ENCODE data around the gene MTSS2. TPM values are rescaled to one million over a fixed set of nuclear protein-coding genes. Genes with fewer than 3 reads are reported as not detected.

MTSS2 gene
- total RNA-seq, 2 donors from 2014 or later, result 116 to 145 TPM

- intact Hi-C loops (cut with DNase I), result loop anchor here in 1 of 2 donors (5.0 kb wide), 1 partner anchor 34 kb away; no protein-coding TSS in a partner anchor
- peak; percentile 93 for DNase-seq (ENCODE audit: low spot score)
Observed at GRCh38 chr16:70703041-70703834, 17.4 kb upstream of the MTSS2 start.

DNA sequence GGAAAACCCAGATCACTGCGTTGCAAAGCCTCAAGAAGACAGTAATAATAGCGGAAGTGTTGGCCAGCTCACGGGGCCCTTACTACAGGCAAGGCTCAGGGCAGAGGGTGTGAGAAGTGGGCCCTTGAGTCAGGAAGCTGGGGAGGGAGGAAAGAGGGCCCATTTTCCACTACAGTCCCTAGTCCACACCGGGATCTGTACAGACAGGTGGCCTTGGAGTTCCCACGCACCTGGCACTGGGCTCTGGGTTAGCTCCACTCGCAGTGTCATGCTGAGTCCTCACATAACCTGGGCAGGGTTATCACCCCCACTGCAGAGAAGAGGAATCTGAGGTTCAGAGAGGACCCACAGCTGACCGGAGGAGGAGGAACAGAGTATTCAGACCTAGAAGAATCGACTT, 16.8 kb upstream of the MTSS2 start:
- no peak for DNase-seq (ENCODE audit: low spot score)
- intact Hi-C loops (cut with DNase I), result loop anchor here in 1 of 2 donors (5.0 kb wide), 1 partner anchor 35 kb away; no protein-coding TSS in a partner anchor

DNA sequence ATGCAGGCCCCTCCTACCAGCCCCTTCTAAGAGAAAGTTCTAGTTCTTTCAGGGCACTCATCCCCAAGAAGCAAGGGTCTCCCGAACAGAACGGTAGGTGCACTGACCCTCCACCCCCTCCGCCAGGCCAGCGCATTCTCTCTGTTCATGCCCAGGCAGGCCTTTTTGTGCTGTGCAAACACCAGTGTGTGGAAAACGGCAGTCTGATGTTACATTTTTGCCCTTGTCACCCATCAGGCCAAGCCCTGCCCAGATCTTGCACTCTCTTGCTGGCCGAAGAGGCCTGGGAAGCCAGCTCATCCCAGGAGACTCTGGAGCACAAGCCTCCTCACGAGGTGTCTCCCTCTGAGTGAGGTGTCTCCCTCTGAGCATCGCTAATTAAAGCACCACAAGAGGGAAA, 16.1 kb upstream of the MTSS2 start:
- intact Hi-C loops (cut with DNase I), result loop anchor here in 1 of 2 donors (5.0 kb wide), 1 partner anchor 35 kb away; no protein-coding TSS in a partner anchor

DNA sequence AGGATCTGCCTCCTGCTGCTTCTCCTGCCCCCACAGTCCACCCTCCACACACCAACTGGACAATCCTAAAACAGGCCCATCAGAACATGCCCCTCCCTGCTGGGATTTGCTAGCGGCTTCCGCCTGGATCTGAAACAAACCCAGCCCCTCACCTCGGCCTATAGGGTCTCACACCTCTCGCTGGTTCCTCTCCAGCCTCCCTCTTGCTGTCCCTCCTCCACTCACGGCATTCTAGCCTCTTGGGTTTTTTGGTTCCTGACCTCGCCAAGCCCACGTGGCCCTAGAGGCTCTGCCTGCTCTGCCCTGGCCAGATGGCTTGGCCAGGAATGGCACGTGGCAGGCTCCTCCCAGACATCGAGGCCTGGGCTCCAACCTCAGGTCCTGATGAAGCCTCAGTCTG, 15.7 kb upstream of the MTSS2 start:
- intact Hi-C loops (cut with DNase I), result loop anchor here in 1 of 2 donors (5.0 kb wide), 1 partner anchor 36 kb away; no protein-coding TSS in a partner anchor

More for the DNA sequence above, 16.1 kb upstream of the MTSS2 start:
- no peak for DNase-seq (ENCODE audit: low spot score)

DNA sequence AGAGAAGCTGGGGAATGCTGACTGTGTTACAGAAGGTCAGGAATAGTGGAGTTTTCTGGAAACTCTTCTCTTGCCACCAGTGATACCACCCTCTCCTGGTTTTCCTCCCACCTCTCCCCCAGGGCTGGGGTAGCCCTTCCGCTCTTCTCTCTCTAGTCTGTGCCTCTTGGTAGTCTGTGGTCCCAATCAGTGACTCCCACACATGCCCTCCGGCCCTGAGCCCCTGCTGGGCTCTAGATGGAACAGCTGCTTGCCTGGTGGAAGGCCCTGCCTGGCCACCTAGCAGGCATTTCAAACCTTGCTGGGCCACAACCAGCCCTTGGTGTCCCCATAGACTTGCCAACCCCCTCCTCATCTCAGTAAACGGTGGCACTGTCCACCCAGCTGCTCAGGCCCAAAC, 15.2 kb upstream of the MTSS2 start:
- intact Hi-C loops (cut with DNase I), result loop anchor here in 1 of 2 donors (5.0 kb wide), 1 partner anchor 36 kb away; no protein-coding TSS in a partner anchor
- no peak for DNase-seq (ENCODE audit: low spot score)

More for the DNA sequence above, 15.7 kb upstream of the MTSS2 start:
- DNase-seq (ENCODE audit: low spot score), result no peak

DNA sequence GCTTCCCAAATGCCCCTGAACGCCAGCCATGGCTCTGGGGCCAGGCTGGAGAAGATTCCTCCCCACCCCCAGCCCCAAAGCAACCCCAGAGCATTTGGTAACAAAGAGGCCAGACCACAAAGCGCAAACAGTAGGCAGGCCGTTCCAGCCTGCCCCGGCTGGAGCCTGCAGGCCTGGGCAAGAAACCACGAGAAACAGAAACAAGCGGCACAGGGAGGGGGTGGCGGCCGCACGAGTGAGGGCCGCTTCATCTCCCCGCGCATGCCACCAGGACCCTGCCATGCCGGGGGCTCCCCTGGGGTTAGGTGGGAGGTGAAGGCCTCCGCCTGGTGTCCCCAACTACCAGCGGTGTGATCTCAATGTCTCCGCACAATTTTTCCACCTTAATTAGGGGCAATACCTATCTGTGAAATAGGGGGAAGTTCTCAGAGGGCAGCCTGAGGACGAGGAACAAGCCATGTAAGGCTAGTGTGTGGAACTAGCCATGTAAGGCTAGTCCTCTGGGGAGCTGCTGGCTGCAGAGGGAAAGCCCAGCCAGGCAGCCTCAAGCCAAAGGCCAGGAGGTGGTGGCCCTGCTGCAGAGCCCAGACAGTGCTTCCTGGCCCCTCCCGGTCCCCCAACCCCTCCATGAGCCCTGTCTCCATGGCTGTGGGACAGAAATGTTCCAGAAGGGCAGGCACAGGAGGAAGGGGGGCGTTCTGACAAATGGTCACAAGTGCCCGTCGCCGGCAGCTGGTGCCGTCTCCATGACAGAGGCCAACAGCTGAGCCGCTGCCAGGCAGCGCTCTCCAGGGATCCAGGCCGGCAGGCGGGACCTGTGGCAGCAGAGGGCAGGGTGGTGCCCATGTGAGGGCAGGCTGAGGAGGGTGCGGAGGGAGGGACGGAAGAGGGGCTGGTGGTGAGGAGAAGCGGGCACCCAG, 14.5 kb upstream of the MTSS2 start:
- no peak for DNase-seq (ENCODE audit: low spot score)
- intact Hi-C loops (cut with DNase I), result loop anchor here in 1 of 2 donors (5.0 kb wide), 1 partner anchor 37 kb away; no protein-coding TSS in a partner anchor

GRCh38 chr16:70699696-70700095, 13.8 kb upstream of the MTSS2 start:
- DNase-seq (ENCODE audit: low spot score), result no peak
- intact Hi-C loops (cut with DNase I), result loop anchor here in 1 of 2 donors (5.0 kb wide), 1 partner anchor 38 kb away; no protein-coding TSS in a partner anchor

DNA sequence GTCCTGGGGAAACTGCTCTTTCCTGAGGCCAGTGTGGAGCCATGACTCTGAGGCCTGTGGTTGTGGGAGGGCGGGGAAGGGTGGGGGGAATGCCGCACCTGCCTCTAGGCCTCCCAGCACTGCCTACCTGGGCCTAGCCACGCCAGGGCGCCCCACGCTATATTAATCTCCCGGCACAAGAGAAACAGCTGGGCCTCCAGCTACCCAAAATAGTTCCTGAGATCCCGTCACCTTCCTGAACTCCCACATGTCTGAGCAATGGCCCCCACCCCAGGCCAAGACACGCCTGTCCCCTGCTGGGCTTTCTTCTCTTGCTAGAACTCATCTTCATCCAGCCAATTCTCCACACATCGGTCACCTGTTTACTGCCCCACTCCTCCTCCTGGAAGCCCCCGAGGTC, 13.0 kb upstream of the MTSS2 start:
- intact Hi-C loops (cut with DNase I), result no loop called here
- DNase-seq (ENCODE audit: low spot score), result no peak

DNA sequence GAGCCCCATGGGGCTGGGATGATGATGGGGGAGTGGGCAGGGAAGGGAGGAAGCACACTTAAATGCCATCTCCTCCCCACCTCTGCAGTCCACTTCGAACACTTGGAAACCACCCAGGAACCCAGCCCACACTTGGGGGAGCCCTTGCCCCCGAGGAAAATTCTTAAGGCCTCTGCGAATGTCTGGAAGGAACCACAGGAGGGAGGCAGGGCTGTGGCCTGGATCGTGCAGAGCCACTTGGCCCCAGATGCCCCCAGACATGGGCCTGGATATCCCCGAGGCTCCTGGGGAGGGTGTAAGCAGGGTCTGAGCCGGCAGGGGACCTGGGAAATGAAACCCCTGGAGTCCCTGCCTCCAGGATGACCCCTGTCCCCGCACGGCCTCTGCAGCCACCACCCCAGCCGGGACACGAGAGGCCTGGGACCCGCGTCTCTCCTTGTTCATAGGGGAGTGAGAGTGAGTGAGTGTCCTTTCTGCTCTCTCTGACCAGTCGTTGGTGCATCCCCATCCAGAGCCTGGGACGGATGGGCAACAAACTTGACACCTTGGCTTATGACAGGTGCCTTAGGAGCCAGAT, 11.8 kb upstream of the MTSS2 start:
- intact Hi-C loops (cut with DNase I), result no loop called here
- DNase-seq (ENCODE audit: low spot score), result no peak

DNA sequence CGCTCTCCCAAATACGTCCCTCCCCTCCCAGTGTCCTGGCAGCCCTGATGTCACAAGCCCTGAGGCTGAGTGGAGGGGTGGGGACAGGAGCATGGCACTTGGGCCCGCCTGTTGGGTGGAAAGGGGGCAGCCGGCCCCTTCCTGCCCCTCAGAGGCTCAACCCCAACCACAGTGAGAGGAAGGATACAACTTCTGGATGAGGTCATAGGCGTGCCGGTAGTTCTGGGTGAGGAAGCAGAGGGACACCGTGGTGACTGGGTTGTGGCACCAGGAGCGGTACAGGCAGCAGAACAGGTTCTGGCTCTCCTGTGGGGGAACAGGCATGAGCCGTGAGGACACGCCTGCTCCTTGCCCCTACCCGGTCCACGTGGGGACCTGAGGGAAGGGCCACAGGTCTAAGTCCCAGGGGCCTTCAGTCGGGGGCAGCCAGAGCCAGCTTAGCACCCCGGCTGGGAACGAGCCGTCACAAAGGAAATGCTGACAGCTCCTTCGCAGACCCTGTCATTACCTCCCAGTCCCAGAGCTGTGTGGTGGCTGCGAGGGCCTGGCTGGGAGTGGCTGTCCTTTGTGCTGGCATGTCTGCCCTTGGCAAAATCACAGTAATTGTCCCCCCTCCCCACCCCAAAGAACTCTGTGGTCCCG, 11.2 kb upstream of the MTSS2 start:
- intact Hi-C loops (cut with DNase I), result no loop called here
- DNase-seq (ENCODE audit: low spot score), result no peak

GRCh38 chr16:70696355-70696754, 10.5 kb upstream of the MTSS2 start:
- no peak for DNase-seq (ENCODE audit: low spot score)

GRCh38 chr16:70695331-70696070, 9.6 kb upstream of the MTSS2 start:
- DNase-seq (ENCODE audit: low spot score), result no peak

More at GRCh38 chr16:70696355-70696754, 10.5 kb upstream of the MTSS2 start:
- intact Hi-C loops (cut with DNase I), result no loop called here

GRCh38 chr16:70694868-70695218, 9.0 kb upstream of the MTSS2 start:
- intact Hi-C loops (cut with DNase I), result no loop called here
- no peak for DNase-seq (ENCODE audit: low spot score)

More at GRCh38 chr16:70695331-70696070, 9.6 kb upstream of the MTSS2 start:
- intact Hi-C loops (cut with DNase I), result no loop called here

- intact Hi-C loops (cut with DNase I), result no loop called here
Observed at GRCh38 chr16:70694088-70694867, 8.4 kb upstream of the MTSS2 start.

GRCh38 chr16:70692873-70693671, 7.2 kb upstream of the MTSS2 start:
- intact Hi-C loops (cut with DNase I), result no loop called here
- DNase-seq (ENCODE audit: low spot score), result no peak

More at GRCh38 chr16:70694088-70694867, 8.4 kb upstream of the MTSS2 start:
- DNase-seq (ENCODE audit: low spot score), result no peak

DNA sequence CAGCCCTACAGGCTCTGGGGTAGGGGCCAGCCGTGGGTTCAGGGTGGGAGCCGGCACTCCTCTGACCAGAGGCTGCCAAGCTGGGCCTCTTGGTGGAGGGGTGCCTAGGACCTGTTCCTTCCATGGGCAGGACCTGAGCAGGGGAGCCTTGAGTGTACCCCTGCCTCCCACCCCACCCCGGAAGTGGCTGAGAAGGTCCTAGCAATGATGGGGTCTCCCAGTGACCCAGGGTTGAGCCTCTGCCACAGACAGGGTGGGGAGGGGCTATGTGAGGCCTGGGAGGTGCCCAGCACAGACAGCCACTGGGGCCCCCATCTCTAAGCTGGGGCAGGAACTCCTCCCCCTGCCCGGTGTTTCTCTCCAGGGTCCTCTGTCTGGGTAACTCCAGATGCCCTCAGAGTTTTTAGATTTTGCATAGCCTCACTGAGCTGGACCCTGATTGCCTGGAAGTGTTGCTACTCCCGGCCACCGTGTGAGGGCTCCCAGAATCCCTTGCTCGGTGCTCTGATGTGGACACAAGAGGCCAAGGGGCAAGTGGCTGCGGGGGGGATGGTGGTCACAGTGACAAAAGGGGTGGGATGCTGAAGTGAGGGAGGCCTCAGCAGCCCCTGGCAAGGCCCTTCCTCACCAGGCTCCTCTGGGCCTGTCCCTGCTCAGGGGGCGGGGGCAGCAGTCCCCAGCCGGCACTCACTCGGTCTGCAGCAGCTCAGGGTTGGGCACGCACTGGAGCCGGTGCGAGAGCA, 6.4 kb upstream of the MTSS2 start:
- intact Hi-C loops (cut with DNase I), result no loop called here
- DNase-seq (ENCODE audit: low spot score), result no peak

All from posterior vena cava (tissue), 2 donors.